CD4-positive, alpha-beta memory T cell (primary cell): ENCODE results near the gene SOBP. TPM values are rescaled to one million over a fixed set of nuclear protein-coding genes. Genes with fewer than 3 reads are reported as not detected.
A peak's percentile ranks its signal among the peaks of the same experiment; 100 is the strongest.

Experiments used
- CTCF ChIA-PET: fragments of 350-600 bp; sonication (Branson Sonifier 250); formaldehyde crosslinking; loops from one replicate; lab custom pipeline; 2021; ENCODE audit warnings: inconsistent platforms; ENCODE audit not compliant: partially characterized antibody; lab: Charles Lee
- POLR2A ChIA-PET: fragments of 350-600 bp; sonication (Branson Sonifier 250); formaldehyde crosslinking; loops from one replicate; lab custom pipeline; 2021; ENCODE audit not compliant: partially characterized antibody; lab: Charles Lee
- DNase-seq, 5 donors: peaks; one replicate each; pipeline versions ENCODE4 v3.0.0 to v3.0.0-alpha.2; 2020 to 2022; ENCODE audit warnings: mixed read lengths in 1 of 5
- H3K27ac ChIP-seq: one replicate; pipeline ENCODE4 v1.7.0; 2013; ENCODE audit warnings: low read depth, low read length
- H3K27me3 ChIP-seq: 2 replicates; pipeline ENCODE4 v1.7.0; 2013; ENCODE audit warnings: mild to moderate bottlenecking, low read length, moderate library complexity; ENCODE audit not compliant: insufficient read depth
- H3K36me3 ChIP-seq: 2 replicates; pipeline ENCODE4 v1.7.0; 2013; ENCODE audit warnings: mild to moderate bottlenecking, low read length, moderate library complexity; ENCODE audit not compliant: insufficient read depth
- H3K4me1 ChIP-seq: 2 replicates; pipeline ENCODE4 v1.7.0; 2013; ENCODE audit warnings: mild to moderate bottlenecking, low read length, moderate library complexity; ENCODE audit not compliant: insufficient read depth
- H3K4me3 ChIP-seq, 2 donors: one replicate each; pipeline ENCODE4 v1.7.0; 2013; ENCODE audit warnings: low read length in 2 of 2, mild to moderate bottlenecking in 1 of 2
- H3K9me3 ChIP-seq, 2 donors: one replicate each; pipeline ENCODE4 v1.7.0; 2013; ENCODE audit warnings: low read length in 2 of 2, control low read depth in 1 of 2; ENCODE audit not compliant: control insufficient read depth in 1 of 2
- H3K27ac Mint-ChIP-seq, 7 donors: one replicate each; pipeline ENCODE4 v1.8.0; 2020 to 2021; ENCODE audit warnings: mixed read lengths in 7 of 7, mild to moderate bottlenecking in 6 of 7, inconsistent platforms in 3 of 7, moderate library complexity in 3 of 7
- H3K27me3 Mint-ChIP-seq, 2 donors: one replicate each; pipeline ENCODE4 v1.8.0; 2020 to 2021; ENCODE audit warnings: mixed read lengths in 2 of 2
- H3K36me3 Mint-ChIP-seq, 2 donors: one replicate each; pipeline ENCODE4 v1.8.0; 2020 to 2021; ENCODE audit warnings: mixed read lengths in 2 of 2, inconsistent platforms in 1 of 2, mild to moderate bottlenecking in 1 of 2
- H3K4me1 Mint-ChIP-seq, 4 donors: one replicate each; pipeline ENCODE4 v1.8.0; 2020 to 2021; ENCODE audit warnings: mixed read lengths in 4 of 4, mild to moderate bottlenecking in 1 of 4
- H3K4me3 Mint-ChIP-seq, 8 donors: one replicate each; pipeline ENCODE4 v1.8.0; 2020 to 2021; ENCODE audit warnings: mixed read lengths in 8 of 8, mild to moderate bottlenecking in 7 of 8, moderate library complexity in 6 of 8, inconsistent platforms in 3 of 8
- H3K9me3 Mint-ChIP-seq, 8 donors: one replicate each; pipeline ENCODE4 v1.8.0; 2020 to 2021; ENCODE audit warnings: mixed read lengths in 8 of 8, mild to moderate bottlenecking in 5 of 8, inconsistent platforms in 3 of 8, moderate library complexity in 1 of 8
- intact Hi-C: fragments of 100-400 bp; cut with micrococcal nuclease; formaldehyde crosslinking; loops from one replicate; pipeline ENCODE4 v1.15.1; 2023
- polyA plus RNA-seq, 2 donors: library from polyadenylated mRNA; unstranded; fragments of 300-500 nt; fragmentation: Illumina TruSeq; gene quantifications; one replicate each; pipeline ENCODE4 v1.2.3, GENCODE V29; 2021
- total RNA-seq, 2 experiments: library from RNA; stranded (reverse); gene quantifications; one replicate each; pipeline ENCODE4 v1.2.3, GENCODE V29; 2021

SOBP gene
- total and polyA plus RNA-seq, 4 experiments from 2014 or later, result 0.10 TPM; not detected in 3

DNA sequence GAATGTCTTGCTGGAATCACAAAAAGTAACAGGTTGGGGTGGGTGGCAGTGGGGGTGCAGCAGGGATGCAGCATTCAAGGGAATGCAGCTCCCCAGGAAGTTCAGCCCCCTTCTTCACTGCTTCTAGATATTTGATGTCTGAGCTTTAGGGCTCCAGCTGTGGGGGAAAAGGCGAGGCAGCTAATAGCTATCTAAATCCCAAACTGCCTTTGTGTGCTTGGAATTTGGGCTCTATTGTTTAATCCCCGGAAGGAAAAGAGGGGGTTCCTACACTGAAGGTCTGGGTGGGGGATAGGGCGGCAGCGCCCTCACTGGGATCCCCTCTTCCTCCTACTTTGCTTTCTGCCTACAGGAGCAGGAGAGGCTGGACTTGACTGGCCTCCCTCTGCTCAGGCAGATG lies 116.5 kb downstream of the SOBP start:
- ChIA-PET CTCF (no interaction called here), POLR2A (no interaction called here)
- Histone ChIP-seq H3K4me3 (no peak overlapping the region), H3K27ac (no peak overlapping the region), H3K27me3 (no peaks in the 10 kb centered on the region), H3K4me1 (no peaks in the 10 kb centered on the region), H3K9me3 (no peaks in the 10 kb centered on the region), H3K36me3 (no peaks in the 10 kb centered on the region)
- H3K4me1 Mint-ChIP-seq, result no peaks in the 10 kb centered on the region
- peaks cover 6 to 14% of the 10 kb centered on the region in 2 donors for H3K27me3 Mint-ChIP-seq
- H3K9me3 Mint-ChIP-seq, result no peaks in the 10 kb centered on the region
- intact Hi-C loops, result no loop called here
- no peaks in the 10 kb centered on the region for H3K36me3 Mint-ChIP-seq
- no peak overlapping the region for H3K4me3 Mint-ChIP-seq
- no peak overlapping the region for H3K27ac Mint-ChIP-seq
- DNase-seq, result no peak

DNA sequence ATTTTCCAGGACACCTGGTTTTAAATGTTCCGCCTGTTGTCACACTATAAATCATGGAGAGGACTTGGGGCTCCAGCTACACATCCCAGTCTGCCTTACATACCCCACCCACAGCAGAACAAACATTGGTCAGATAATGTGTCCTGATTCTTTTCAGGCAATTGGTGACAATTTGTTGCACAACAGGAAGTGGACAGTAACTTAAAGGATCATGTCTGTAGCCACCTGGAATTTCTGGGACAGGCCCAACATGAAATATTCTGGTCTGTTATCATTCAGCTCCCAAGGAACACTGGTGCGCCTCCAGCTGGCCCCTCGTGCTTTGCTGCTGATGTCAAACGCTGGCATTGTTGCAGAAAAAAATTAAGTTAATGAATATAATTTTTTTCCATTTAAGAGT lies 117.2 kb downstream of the SOBP start:
- no peaks in the 10 kb centered on the region for H3K4me1 Mint-ChIP-seq
- Histone ChIP-seq H3K27me3 (no peaks in the 10 kb centered on the region), H3K4me1 (no peaks in the 10 kb centered on the region), H3K9me3 (no peaks in the 10 kb centered on the region), H3K4me3 (no peak overlapping the region), H3K27ac (no peak overlapping the region), H3K36me3 (no peaks in the 10 kb centered on the region)
- H3K9me3 Mint-ChIP-seq, result no peaks in the 10 kb centered on the region
- intact Hi-C loops, result no loop called here
- ChIA-PET POLR2A (no interaction called here), CTCF (no interaction called here)
- no peak overlapping the region for H3K4me3 Mint-ChIP-seq
- H3K27me3 Mint-ChIP-seq, result peaks cover 6 to 13% of the 10 kb centered on the region in 2 donors
- no peaks in the 10 kb centered on the region for H3K36me3 Mint-ChIP-seq
- no peak for DNase-seq
- no peak overlapping the region for H3K27ac Mint-ChIP-seq

DNA sequence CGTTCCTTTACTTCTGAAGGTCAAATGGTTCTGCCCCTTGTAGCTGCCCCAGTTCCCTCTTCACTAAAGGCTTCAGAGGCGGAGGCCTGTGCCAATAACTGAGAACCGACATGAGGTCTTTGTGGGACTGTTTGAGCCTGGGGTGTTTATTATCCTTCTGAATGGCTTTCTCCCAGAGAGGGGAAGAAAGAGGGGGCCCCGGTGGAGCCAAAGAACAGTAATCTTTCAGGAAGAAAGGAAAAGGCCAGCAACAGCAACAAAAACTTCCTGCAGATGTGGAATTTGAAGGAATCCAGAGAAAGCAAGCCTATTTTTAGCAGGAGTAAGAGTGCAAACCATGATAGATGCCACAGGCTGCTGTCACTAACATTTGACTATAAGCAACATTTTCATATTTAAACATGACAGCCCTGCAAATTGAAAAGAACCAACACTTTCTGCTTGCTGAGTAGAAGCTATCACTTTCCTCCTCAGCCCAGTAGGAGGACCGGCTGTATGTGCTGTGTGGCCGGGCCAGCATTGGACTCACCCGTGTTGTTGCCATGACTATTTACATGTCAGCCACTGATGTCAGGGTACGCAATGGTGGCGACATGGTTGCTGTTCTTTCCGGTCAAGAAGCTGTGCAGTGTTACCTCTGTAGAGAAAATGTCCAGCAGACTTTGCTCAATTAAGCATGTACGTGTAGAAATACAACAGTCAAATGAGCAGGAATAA lies 121.3 kb downstream of the SOBP start:
- Mint-ChIP-seq H3K4me3 (no peak overlapping the region), H3K36me3 (no peaks in the 10 kb centered on the region), H3K4me1 (peaks cover 0 to 2% (median 0%) of the 10 kb centered on the region in 4 donors), H3K27me3 (peaks cover 7% of the 10 kb centered on the region in 2 donors), H3K9me3 (no peaks in the 10 kb centered on the region), H3K27ac (no peak overlapping the region)
- no peak for DNase-seq
- Histone ChIP-seq H3K27me3 (no peaks in the 10 kb centered on the region), H3K27ac (no peak overlapping the region), H3K4me1 (no peaks in the 10 kb centered on the region), H3K4me3 (no peak overlapping the region), H3K36me3 (no peaks in the 10 kb centered on the region), H3K9me3 (no peaks in the 10 kb centered on the region)
- intact Hi-C loops, result no loop called here
- ChIA-PET CTCF (no interaction called here), POLR2A (interaction anchor here (0.7 kb wide), 1 partner anchor 1444 kb away, joined by 3 read pairs; no protein-coding TSS in a partner anchor)

DNA sequence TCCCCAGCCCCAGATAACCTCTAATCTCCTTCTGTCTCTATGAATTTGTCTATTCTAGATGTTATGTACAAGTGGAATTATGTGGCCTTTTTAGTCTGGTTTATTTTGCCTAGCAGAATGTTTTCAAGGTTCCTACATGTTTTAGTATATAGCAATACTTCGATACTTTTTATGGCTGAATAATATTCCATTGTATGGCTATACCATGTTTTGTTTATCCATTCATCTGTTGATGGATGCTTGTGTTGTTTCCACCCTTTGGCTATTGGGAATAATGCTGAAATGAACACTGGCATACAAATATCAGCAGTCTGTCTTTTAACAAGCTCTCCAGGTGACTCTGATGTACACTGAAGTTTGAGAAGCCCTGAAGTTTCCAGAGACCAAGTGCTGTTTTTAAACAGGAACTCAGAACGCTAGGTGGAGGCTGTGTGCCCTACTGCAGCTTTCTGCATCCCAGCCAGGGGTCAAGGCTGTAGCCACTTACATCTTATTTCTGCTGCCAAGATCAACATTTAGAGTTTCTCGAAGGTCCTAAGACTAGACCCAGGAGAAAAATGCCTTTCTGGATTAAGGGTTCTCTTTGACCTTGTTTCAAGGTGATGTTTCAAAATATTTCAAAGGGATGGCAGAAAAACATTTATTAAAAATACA lies 123.0 kb downstream of the SOBP start:
- no peaks in the 10 kb centered on the region for H3K27me3 ChIP-seq
- Mint-ChIP-seq H3K4me1 (peaks cover 0 to 2% (median under 1%) of the 10 kb centered on the region in 4 donors), H3K4me3 (no peak overlapping the region), H3K27ac (no peak overlapping the region), H3K36me3 (no peaks in the 10 kb centered on the region), H3K9me3 (no peaks in the 10 kb centered on the region), H3K27me3 (peaks cover 2 to 3% of the 10 kb centered on the region in 2 donors)
- H3K36me3 ChIP-seq, result no peaks in the 10 kb centered on the region
- peaks cover under 1% of the 10 kb centered on the region for H3K4me1 ChIP-seq
- DNase-seq, result no peak
- ChIA-PET CTCF (no interaction called here), POLR2A (no interaction called here)
- H3K4me3 ChIP-seq, result no peak overlapping the region
- intact Hi-C loops, result no loop called here
- no peak overlapping the region for H3K27ac ChIP-seq
- H3K9me3 ChIP-seq, result no peaks in the 10 kb centered on the region

DNA sequence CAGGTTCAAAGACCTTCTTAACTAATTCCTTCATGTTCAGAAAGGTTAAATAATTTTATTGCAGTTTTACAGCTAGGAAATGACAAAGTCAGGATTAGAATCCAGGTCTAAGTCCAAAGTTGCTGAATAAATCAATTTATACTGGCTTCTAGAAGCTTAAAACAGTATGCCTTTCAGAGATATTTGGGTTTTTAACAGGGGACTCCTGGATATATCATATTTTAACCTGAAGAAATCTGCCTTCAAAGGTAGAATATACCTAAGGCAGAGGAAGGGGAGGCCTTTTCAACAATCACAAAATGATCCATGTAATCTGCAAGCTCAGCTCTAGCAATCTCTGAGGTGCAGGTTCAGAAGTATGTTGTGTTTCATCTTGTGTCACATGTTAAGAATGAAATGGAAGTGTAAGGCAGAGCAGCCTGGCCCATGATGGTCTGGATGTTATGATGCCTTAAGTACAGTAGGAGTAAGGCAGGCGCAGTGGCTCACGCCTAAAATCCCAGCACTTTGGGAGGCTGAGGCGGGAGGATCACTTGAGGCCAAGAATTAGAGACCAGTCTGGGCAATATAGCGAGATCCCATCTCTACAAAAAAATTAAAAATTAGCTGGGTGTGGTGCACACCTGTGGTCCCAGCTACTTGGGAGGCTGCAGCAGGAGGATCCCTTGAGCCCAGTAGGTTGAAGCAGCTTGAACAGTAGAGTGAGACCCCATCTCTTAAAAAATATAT lies 123.9 kb downstream of the SOBP start:
- Mint-ChIP-seq H3K27ac (no peak overlapping the region), H3K36me3 (no peaks in the 10 kb centered on the region)

DNA sequence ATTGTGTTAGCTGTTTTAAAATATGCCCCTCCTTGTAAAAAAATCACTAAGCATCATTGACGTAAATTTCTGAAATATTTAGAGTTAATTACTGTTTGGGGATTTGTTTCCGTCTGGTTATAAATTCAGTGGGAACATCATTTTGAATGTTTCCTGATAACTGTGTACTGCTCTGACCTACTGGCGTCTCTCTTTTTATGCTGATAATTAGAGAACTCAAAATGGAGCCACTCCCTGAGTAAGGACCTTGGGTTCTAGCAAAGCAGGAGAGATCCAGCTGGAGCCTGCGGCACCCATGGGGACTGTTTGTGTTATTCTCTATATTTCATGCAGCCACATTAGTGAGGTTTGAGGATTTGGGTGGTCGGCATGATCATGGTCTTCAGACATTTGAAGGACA lies 124.9 kb downstream of the SOBP start:
- Histone ChIP-seq H3K36me3 (no peaks in the 10 kb centered on the region), H3K4me3 (no peak overlapping the region), H3K4me1 (peaks cover 16% of the 10 kb centered on the region), H3K9me3 (no peaks in the 10 kb centered on the region), H3K27ac (no peak overlapping the region), H3K27me3 (no peaks in the 10 kb centered on the region)
- Mint-ChIP-seq H3K36me3 (no peaks in the 10 kb centered on the region), H3K27ac (no peak overlapping the region), H3K27me3 (peaks cover 0 to 2% of the 10 kb centered on the region in 2 donors), H3K4me3 (no peak overlapping the region), H3K4me1 (peaks cover 8 to 17% (median 11%) of the 10 kb centered on the region in 4 donors), H3K9me3 (no peaks in the 10 kb centered on the region)
- CTCF ChIA-PET, result no interaction called here
- DNase-seq, result no peak
- POLR2A ChIA-PET, result no interaction called here
- intact Hi-C loops, result no loop called here

More for the DNA sequence above, 123.9 kb downstream of the SOBP start:
- POLR2A ChIA-PET, result no interaction called here
- Mint-ChIP-seq H3K4me1 (peaks cover 4 to 10% (median 8%) of the 10 kb centered on the region in 4 donors), H3K9me3 (no peaks in the 10 kb centered on the region), H3K4me3 (no peak overlapping the region), H3K27me3 (peaks cover 0 to 2% of the 10 kb centered on the region in 2 donors)
- intact Hi-C loops, result no loop called here
- CTCF ChIA-PET, result no interaction called here
- peaks cover 10% of the 10 kb centered on the region for H3K4me1 ChIP-seq
- H3K27ac ChIP-seq, result no peak overlapping the region
- H3K9me3 ChIP-seq, result no peaks in the 10 kb centered on the region
- DNase-seq, result no peak
- H3K36me3 ChIP-seq, result no peaks in the 10 kb centered on the region
- no peaks in the 10 kb centered on the region for H3K27me3 ChIP-seq
- H3K4me3 ChIP-seq, result no peak overlapping the region

DNA sequence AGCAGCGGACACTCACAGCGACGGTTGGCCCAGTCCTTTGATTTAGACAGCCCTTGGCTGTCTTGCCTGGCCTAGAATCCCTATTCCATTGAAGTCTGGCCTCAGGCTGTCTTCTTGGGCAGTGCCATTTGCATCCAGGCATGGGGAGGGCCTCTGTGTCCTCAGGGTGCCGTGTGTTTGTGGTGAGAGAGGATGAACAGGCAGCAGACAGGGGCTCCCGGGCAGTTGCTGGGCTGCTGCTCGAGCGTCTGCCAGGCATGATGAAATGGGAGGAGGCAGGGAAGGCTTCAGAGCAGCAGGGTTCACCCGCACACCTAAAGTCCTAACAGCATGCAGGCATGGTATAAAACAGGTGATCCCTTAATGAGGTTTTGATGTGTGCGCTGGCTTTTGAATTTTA lies 126.9 kb downstream of the SOBP start:
- Histone ChIP-seq H3K4me1 (peaks cover 16% of the 10 kb centered on the region), H3K27ac (no peak overlapping the region), H3K9me3 (no peaks in the 10 kb centered on the region), H3K27me3 (no peaks in the 10 kb centered on the region), H3K4me3 (no peak overlapping the region), H3K36me3 (no peaks in the 10 kb centered on the region)
- H3K9me3 Mint-ChIP-seq, result no peaks in the 10 kb centered on the region
- H3K4me3 Mint-ChIP-seq, result no peak overlapping the region
- POLR2A ChIA-PET, result no interaction called here
- no peak for DNase-seq
- CTCF ChIA-PET, result no interaction called here
- peak overlapping the region in 1 of 7 donors; percentile 64 for H3K27ac Mint-ChIP-seq
- H3K4me1 Mint-ChIP-seq, result peaks cover 9 to 25% (median 11%) of the 10 kb centered on the region in 4 donors
- intact Hi-C loops, result no loop called here
- no peaks in the 10 kb centered on the region for H3K36me3 Mint-ChIP-seq
- peaks cover 0 to 2% of the 10 kb centered on the region in 2 donors for H3K27me3 Mint-ChIP-seq
